Ovary (tissue), 9 donors: ENCODE data around the gene CDK5RAP1. TPM values are rescaled to one million over a fixed set of nuclear protein-coding genes. Genes with fewer than 3 reads are reported as not detected.
A peak's percentile ranks its signal among the peaks of the same experiment; 100 is the strongest.

Source experiments
- DNase-seq, 5 donors: peaks; one replicate each; pipeline ENCODE4 v3.0.0-alpha.2; 2019 to 2020
- H3K27ac ChIP-seq, 2 donors: fragments of 200-600 bp; one replicate each; pipeline versions ENCODE4 v1.5.1 to v1.8.0; 2019 to 2022
- H3K27me3 ChIP-seq: fragments of 200-600 bp; one replicate; pipeline ENCODE4 v1.8.0; 2022
- H3K36me3 ChIP-seq: fragments of 200-600 bp; sonication (generic); one replicate; pipeline ENCODE4 v1.5.1; 2019
- H3K4me1 ChIP-seq: one replicate; pipeline ENCODE4 v1.8.1; 2013; ENCODE audit warnings: mild to moderate bottlenecking, moderate library complexity; ENCODE audit not compliant: insufficient read depth
- H3K4me3 ChIP-seq: fragments of 200-600 bp; sonication (generic); one replicate; pipeline ENCODE4 v1.5.1; 2017
- H3K9me3 ChIP-seq, 2 donors: fragments of 200-600 bp in 1 of 2; sonication (generic) in 1 of 2; one replicate each; pipeline versions ENCODE4 v1.5.1 to v1.8.1; 2013 to 2019; ENCODE audit warnings: mild to moderate bottlenecking in 1 of 2, moderate library complexity in 1 of 2
- EP300 ChIP-seq: sonication (generic); formaldehyde crosslinking; IDR thresholded peaks from one replicate; pipeline ENCODE4 v1.6.1; 2017; ENCODE audit warnings: antibody characterized with exemption
- POLR2A ChIP-seq: fragments of 450-650 bp; IDR thresholded peaks from one replicate; pipeline ENCODE4 v1.6.1; 2017; ENCODE audit warnings: antibody characterized with exemption, mild to moderate bottlenecking, moderate library complexity
- WGBS, 3 donors: extraction: QIAGEN DNeasy Blood & Tissue Kit in 1 of 3; methylation state at CpG; one replicate each; pipeline versions ENCODE4 v1.1.5 to v1.1.7; 2013 to 2017; 5-methylcytosine and 5-hydroxymethylcytosine counted together
- intact Hi-C, 4 donors: fragments of 100-400 bp; cut with DNase I; formaldehyde crosslinking; loops; one replicate each; pipeline versions ENCODE4 v1.11.0 to v1.15.1; 2022 to 2023
- polyA plus RNA-seq, 2 donors: library from polyadenylated mRNA; stranded (reverse); fragments of 200-250 nt in 1 of 2; fragments of 350-450 nt in 1 of 2; fragmentation: Illumina TruSeq in 1 of 2; extraction: RNeasy Lipid Tissue Mini Kit (QIAGEN cat#74804) in 1 of 2; gene quantifications; one replicate each; pipeline ENCODE4 v1.2.3, GENCODE V29; 2013 to 2014
- total RNA-seq, 7 donors: library from RNA; depleted of rRNA in 2 of 7; stranded (reverse); fragments of >200 nt in 2 of 7; fragmentation: NEBNext Ultra II Directional in 3 of 7; extraction: Animal tissue kit (Norgen Biotek cat#: 25700) in 3 of 7; gene quantifications; one replicate each; pipeline versions ENCODE4 v1.1.0 to v1.2.4, GENCODE V29; 2016 to 2023
- TF ChIP-seq, protein P1 (sequence below), 3 donors: fragments of 450-650 bp in 2 of 3; fragments of 200-600 bp in 1 of 3; IDR thresholded peaks; one replicate each; pipeline versions ENCODE4 v1.5.1 to v1.8.0; 2016 to 2022; ENCODE audit warnings: antibody characterized with exemption in 3 of 3, mild to moderate bottlenecking in 1 of 3
- donor health status: DM: no; HTN: no; CAD: no; lungs with moderate emphysema.
- donor health status: DM: no; HTN: no; CAD: no.
- donor health status: Bipolar disorder and iron deficiency.
- donor health status: DM: yes; HTN: yes; CAD: no.
- donor health status: DM: no; HTN: no; CAD: no.
- donor health status: DM: yes; HTN: yes; CAD: no.

Gene CDK5RAP1
- total and polyA plus RNA-seq, 9 donors, result 17.3 to 31.9 (median 19.4) TPM

DNA sequence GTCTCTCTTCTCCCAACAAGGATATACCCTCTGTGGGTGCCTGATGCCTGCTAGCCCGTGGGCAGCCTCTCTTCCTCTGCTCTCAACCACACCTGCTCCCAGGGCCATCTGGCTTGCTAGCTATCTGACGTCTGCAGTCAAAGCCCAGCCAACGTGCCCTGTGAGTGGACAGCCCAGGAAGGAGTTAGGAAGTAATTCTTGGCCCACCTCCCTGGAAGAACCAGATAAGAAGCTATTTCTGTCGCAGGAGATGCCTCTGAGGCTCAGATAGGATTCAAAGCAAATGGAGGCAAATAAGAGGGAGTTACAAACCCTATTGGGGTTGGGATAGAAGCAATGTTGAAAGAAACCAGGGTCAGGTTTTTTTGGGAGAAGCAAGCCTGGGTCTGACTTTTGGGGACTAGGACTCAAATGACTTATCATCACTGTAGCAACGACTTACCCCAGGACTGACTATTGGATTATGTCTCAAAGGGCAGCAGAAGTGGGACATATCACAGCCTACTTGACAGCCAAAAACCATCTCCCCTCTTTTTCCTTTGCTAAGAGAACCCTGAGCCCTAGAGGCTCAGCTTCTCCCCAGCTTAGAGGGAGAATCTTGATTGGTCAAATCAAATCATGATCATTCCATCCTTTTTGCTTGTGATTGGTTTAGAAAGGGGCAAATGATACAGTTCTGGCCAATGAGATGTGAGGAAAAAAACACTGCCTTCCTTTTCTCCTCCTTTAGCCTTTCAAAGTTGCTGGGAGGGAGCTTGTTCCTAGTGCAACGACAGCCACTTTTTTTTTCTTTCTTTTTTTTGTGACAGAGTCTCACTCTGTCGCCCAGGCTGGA lies 18.0 kb upstream of the CDK5RAP1 start:
- 25 to 33% (median 27%) methylated on average over 7 of the region's 7 CpGs for WGBS, 3 donors
- Histone ChIP-seq H3K36me3 (no peaks in the 10 kb centered on the region), H3K27me3 (no peaks in the 10 kb centered on the region), H3K4me3 (no peak overlapping the region), H3K4me1 (peaks cover 7% of the 10 kb centered on the region), H3K27ac (no peak overlapping the region), H3K9me3 (no peaks in the 10 kb centered on the region)
- TF ChIP-seq EP300, result no peak
- TF ChIP-seq, protein P1, sequence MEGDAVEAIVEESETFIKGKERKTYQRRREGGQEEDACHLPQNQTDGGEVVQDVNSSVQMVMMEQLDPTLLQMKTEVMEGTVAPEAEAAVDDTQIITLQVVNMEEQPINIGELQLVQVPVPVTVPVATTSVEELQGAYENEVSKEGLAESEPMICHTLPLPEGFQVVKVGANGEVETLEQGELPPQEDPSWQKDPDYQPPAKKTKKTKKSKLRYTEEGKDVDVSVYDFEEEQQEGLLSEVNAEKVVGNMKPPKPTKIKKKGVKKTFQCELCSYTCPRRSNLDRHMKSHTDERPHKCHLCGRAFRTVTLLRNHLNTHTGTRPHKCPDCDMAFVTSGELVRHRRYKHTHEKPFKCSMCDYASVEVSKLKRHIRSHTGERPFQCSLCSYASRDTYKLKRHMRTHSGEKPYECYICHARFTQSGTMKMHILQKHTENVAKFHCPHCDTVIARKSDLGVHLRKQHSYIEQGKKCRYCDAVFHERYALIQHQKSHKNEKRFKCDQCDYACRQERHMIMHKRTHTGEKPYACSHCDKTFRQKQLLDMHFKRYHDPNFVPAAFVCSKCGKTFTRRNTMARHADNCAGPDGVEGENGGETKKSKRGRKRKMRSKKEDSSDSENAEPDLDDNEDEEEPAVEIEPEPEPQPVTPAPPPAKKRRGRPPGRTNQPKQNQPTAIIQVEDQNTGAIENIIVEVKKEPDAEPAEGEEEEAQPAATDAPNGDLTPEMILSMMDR (IDR thresholded peaks at IDR 0.05), result no peak
- no peak for TF ChIP-seq POLR2A
- peak; percentile 65 to 80 (median 76) for DNase-seq
- intact Hi-C loops, result no loop called here

DNA sequence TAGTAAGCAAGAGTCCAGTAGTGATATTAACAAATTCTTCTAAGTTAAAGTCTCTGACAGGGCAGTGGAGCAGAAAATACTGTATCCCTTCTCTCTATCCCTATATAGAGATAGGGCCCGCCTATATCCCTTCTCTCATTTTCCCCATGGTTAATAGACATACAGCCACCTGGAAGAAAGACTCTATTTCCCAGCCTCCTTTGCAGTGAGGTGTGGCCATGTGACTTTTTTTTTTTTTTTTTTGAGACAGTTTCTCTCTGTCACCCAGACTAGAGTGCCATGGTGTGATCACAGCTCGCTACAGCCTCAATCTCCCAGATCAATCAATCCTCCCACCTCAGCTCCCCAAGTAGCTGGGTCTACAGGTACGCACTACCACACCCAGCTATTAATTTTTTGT lies 16.7 kb upstream of the CDK5RAP1 start:
- no peaks in the 10 kb centered on the region for H3K9me3 ChIP-seq
- H3K27ac ChIP-seq, result no peak overlapping the region
- peaks cover 5% of the 10 kb centered on the region for H3K4me1 ChIP-seq
- H3K27me3 ChIP-seq, result no peaks in the 10 kb centered on the region
- no peak for DNase-seq
- intact Hi-C loops, result no loop called here
- TF ChIP-seq POLR2A (no peak), EP300 (no peak)
- TF ChIP-seq, protein P1 (IDR thresholded peaks at IDR 0.05), result no peak
- WGBS, 3 donors, result 88 to 98% (median 95%) methylated on average over 3 of the region's 3 CpGs
- no peak overlapping the region for H3K4me3 ChIP-seq
- H3K36me3 ChIP-seq, result no peaks in the 10 kb centered on the region

DNA sequence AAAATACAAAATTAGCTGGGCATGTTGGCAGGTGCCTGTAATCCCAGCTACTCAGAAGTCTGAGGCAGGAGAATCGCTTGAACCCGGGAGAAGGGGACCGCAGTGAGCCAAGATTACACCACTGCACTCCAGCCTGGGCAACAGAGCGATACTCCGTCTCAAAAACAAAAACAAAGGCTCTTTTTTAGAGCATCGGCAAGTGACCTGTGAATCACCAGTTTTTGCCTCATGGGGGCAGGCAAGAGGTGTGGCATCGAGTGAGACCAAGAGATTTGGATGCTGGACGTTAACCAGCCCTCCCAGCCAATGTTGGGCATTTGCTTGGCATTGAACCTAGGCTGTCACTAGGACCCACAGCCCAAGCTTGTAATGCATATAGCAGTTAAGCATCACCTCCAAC lies 14.6 kb upstream of the CDK5RAP1 start:
- H3K36me3 ChIP-seq, result no peaks in the 10 kb centered on the region
- intact Hi-C loops, result no loop called here
- H3K9me3 ChIP-seq, result no peaks in the 10 kb centered on the region
- H3K4me3 ChIP-seq, result no peak overlapping the region
- H3K27me3 ChIP-seq, result no peaks in the 10 kb centered on the region
- WGBS, 3 donors, result 15 to 35% (median 21%) methylated on average over 8 of the region's 8 CpGs
- peak in 2 of 5 donors; percentile 29 to 39 for DNase-seq
- no peak overlapping the region for H3K27ac ChIP-seq
- peaks cover 5% of the 10 kb centered on the region for H3K4me1 ChIP-seq
- no peak for TF ChIP-seq EP300
- TF ChIP-seq POLR2A, result no peak
- TF ChIP-seq, protein P1 (IDR thresholded peaks at IDR 0.05), result no peak

DNA sequence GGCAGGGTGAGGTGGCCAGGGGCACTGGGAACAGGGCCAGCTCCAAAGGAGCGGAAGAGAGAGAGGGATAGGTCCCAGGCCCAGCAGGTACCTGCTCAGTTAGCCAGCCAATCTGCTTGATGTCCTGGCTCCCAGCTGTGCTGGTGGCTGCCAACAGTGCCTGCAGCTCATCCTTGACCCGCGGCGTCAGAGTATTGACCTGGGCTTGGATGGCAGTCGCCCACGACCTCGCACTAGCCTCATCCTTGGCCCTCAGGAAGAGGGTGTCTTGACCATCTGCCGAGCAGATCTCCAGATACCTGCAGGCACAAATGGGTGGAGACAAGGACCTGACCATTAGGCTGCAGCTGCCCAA lies 11.1 kb upstream of the CDK5RAP1 start:
- DNase-seq, result no peak
- Histone ChIP-seq H3K27ac (no peak overlapping the region), H3K4me3 (no peak overlapping the region), H3K27me3 (no peaks in the 10 kb centered on the region), H3K9me3 (no peaks in the 10 kb centered on the region), H3K36me3 (no peaks in the 10 kb centered on the region), H3K4me1 (no peaks in the 10 kb centered on the region)
- WGBS, 3 donors, result 84 to 87% (median 85%) methylated on average over 8 of the region's 8 CpGs
- no peak for TF ChIP-seq POLR2A
- TF ChIP-seq, protein P1 (IDR thresholded peaks at IDR 0.05), result no peak
- TF ChIP-seq EP300, result no peak
- intact Hi-C loops, result no loop called here
